HK-2 (cell line): ENCODE measurements around the gene RNF223.
"Not testable (repeated sequence)": the region's sequence is repeated elsewhere in the genome, so short reads cannot be mapped to it uniquely, and the experiment has no call there.

ENCODE experiments used
- DNase-seq: peaks from one replicate; pipeline ENCODE4 v3.0.0-alpha.2; 2018; ENCODE audit not compliant: unreplicated experiment

RNF223 gene

GRCh38 chr1:1046243-1046642 is 27.9 kb downstream of the RNF223 start:
- no peak for DNase-seq

GRCh38 chr1:1045129-1045528 is 29.0 kb downstream of the RNF223 start:
- DNase-seq = no peak

DNA sequence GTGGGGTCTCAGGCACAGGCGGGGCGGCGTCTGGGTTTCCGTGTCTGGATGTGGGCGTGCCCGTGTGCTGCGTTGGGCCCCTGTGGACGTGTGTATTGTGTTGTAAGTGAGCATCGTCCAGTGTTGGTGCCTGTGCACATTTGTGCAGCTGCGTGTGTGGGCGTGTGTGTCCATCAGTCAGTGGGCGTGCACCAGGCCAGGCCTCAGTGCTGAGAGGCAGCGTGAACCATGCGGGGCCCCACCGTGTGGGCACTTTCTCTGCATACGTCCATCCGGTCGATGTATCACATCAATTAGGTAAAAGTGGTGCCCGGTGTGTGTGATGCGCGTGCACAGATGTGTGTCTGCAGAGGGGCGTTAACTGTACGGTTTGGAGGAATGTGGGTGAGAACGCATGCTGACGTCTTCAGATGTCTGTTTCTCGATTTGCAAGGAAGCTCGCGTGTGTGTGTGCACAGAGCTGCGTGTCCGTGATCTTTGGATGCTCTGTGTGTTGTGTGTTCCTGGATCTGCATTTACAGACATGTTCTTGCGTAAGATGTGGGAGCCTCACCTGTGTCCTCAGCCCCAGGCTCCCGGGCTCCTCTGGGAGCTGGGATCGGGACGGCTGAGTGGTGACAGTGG is 29.5 kb downstream of the RNF223 start:
- DNase-seq = no peak

DNA sequence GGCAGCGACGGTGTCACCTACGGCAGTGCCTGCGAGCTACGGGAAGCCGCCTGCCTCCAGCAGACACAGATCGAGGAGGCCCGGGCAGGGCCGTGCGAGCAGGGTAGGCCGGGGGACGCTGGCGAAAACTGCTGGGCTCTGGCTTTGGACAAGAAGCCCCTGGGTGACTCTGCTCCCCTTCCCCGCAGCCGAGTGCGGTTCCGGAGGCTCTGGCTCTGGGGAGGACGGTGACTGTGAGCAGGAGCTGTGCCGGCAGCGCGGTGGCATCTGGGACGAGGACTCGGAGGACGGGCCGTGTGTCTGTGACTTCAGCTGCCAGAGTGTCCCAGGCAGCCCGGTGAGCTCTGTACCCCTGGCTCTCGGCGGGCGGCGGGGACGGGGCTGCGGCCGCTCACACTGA is 30.2 kb downstream of the RNF223 start:
- no peak for DNase-seq

DNA sequence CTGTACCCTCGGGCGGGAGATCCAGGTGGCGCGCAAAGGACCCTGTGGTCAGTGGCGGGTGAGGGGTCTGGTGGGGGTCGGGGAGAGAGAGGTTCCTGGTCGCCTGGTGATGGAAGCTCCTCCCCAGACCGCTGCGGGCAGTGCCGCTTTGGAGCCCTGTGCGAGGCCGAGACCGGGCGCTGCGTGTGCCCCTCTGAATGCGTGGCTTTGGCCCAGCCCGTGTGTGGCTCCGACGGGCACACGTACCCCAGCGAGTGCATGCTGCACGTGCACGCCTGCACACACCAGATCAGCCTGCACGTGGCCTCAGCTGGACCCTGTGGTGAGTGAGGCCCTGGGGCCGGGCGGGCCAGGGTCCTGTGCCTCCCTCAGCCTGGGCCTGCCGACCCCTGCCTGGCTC is 30.7 kb downstream of the RNF223 start:
- DNase-seq = no peak

DNA sequence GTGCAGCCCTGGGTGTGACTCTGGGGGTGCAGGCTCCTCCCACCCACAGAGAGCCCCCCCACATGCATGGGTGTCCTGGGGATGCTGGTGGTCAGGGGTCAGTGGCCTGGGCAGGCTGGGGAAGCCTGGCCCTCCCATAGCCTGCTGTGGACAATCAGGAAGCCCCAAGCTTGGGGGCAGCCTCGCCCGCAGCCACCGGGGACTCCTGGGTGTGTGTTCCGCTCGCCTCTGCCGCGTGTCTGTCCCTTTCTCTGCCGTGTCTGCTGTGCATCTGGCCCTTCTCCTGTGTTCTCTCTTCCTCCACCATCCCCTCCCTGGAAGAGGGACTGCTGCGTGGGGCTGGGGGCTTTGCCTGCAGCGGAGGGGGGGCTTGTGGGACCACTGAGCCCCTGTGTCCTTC is 31.3 kb downstream of the RNF223 start:
- no peak for DNase-seq

- DNase-seq = no peak
Observed at GRCh38 chr1:1041873-1042272, 32.2 kb downstream of the RNF223 start.

DNA sequence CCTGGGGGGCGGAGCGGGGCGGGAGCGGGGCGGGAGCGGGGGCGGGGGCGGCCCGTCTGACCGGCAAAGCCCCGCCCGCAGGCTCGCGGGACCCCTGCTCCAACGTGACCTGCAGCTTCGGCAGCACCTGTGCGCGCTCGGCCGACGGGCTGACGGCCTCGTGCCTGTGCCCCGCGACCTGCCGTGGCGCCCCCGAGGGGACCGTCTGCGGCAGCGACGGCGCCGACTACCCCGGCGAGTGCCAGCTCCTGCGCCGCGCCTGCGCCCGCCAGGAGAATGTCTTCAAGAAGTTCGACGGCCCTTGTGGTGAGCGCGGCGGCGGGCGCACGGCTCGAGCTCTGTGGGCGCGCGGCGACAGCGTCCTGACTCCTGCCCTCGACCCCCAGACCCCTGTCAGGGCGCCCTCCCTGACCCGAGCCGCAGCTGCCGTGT is 33.0 kb downstream of the RNF223 start:
- DNase-seq = no peak

GRCh38 chr1:1040004-1040991 is 33.8 kb downstream of the RNF223 start:
- no peak for DNase-seq

DNA sequence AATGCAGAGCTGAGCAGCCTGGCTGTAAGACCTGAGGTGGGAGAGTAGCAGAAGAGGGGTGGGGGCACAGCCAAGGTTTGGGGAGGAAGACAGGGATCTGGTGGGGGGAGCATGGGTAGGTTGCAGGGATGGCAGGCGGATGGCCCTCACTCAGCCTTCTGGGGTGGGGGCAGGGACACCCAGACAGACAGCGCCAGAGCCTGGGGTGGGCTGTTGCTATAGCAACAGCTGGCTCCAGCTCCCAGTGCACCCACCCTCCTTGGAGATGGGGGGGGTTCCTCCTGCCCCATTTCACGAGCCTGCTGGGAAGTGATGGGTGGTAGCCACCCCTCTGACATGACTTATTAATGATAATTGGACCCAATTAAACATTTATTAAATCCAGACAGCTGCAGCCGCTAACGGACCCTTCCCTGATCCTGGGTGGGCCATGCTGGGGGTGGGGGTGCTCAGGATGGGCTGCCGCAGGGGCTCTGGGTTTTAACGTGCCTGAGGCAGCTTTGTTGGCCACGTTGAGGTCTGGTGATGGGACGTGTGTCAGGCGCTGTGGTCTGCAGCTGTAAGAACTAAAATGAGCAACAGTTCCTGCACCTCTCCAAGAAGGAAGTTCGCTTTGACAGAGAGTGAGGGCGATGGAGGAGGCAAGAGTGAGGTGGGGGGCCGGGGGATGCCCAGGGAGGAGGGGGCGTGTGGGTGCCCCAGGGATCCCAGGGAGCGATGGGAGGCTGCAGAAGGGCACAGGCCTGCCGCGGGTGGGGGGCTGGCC is 34.8 kb downstream of the RNF223 start:
- no peak for DNase-seq

- no peak for DNase-seq
Observed at GRCh38 chr1:1038694-1039093, 35.4 kb downstream of the RNF223 start.

- DNase-seq = no peak
Observed at GRCh38 chr1:1037366-1038327, 36.5 kb downstream of the RNF223 start.

- no peak for DNase-seq
Observed at GRCh38 chr1:1035291-1035943, 38.7 kb downstream of the RNF223 start.

DNA sequence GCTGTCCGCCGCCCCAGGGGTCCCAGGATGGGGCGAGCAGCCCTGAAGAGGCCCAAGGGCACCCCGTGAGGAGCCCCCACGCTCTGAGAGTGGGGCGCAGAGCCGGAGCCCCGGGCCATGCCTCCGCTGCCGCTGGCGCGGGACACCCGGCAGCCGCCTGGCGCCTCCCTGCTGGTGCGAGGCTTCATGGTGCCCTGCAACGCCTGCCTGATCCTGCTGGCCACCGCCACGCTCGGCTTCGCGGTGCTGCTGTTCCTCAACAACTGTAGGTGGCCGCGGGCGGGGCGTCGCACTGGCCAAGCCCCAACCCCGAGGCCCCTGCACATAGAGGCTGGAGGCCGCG is 39.7 kb downstream of the RNF223 start:
- no peak for DNase-seq

DNA sequence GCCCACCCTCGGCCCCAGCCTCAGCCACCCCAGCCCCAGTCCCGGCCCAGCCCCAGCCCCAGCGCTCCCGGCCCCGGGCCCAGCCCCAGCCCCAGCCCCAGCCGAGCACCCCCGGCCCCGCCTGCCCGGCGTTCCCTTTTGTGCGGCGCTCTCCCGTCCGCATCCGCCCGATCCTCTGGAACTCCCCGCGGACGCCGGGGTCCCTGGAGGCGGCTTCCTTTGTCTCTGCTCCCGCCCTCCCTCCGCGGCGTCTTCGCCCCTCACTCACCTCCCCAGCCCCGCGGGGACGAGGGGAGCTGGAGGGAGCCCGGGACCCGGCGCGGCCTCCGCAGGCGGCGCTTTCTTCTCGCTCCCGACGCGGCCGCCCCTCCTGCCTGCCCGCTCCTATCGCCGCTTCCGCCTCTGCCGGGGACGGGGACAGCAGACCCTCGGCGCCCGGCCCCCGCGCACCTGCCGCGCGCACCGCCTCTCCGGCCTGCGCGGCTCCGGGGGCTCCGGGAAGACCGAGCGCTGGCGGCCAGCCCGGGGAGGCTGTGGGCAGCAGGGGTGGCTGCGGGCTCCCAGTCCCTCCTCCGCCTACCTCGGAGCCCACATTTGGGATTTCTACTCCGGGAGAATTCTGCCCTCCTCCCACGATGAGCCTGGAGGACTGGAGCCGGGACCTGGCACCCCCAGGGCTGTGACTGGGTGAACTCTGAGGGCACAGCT is 40.2 kb downstream of the RNF223 start:
- DNase-seq = no peak

DNA sequence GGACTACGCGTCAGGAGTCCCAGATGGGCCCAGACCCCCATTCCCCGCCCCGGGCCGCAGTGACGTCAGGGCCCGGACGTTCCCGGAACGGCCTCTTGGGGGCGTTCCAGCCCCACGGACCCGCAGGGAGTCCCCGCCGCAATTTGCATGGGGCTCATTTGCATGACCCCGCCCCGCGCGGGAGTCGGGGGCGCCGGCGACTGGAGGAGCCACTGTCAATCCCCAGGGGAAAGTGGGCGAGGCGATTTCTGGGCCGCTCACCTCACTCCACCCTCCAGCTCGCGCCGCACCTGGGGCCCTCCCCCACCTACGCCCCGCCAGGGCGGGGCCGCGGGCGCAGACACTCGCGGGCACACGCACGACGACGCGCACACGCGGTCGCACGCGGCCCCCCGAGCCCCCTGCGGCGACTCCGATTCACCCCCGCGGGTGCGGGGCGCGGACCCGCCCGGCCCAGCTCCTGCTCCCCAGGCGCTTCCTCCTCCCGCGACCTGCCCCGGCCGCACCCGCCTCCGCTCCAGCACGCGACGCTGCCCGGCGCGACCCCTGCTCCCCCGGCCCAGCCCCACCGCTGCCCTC is 41.0 kb downstream of the RNF223 start:
- no peak for DNase-seq

GRCh38 chr1:1032424-1032823 is 41.7 kb downstream of the RNF223 start:
- no peak for DNase-seq

- no peak for DNase-seq
Observed at GRCh38 chr1:1031659-1032235, 42.4 kb downstream of the RNF223 start.

DNA sequence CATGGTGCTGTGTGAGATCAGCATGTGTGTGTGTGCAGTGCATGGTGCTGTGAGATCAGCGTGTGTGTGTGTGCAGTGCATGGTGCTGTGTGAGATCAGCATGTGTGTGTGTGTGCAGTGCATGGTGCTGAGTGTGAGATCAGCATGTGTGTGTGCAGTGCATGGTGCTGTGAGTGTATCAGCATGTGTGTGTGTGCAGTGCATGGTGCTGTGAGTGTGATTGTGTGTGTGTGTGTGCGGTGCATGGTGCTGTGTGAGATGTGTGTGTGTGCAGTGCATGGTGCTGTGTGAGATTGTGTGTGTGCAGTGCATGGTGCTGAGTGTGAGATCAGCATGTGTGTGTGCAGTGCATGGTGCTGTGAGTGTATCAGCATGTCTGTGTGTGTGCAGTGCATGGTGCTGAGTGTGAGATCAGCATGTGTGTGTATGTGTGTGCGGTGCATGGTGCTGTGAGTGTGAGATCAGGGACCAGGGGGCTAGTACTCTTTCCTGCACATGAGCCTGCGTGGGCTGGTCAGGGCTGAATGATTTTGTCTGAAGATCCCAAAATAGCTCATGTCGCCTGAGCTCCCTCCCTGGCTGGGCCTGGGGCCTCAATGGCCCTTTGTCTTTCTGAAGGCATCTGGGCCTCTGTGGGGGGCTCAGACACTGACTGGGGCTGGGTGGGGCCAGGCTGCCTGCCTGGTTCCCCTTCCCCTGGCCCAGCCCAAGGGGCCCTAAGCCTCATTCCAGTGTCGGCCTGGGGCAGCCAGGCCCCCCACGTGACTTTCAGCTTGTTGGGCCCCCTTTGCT is 43.0 kb downstream of the RNF223 start:
- not testable (repeated sequence) for DNase-seq
